ENCODE data around the gene FSTL4. TPM values are rescaled to one million over a fixed set of nuclear protein-coding genes. Genes with fewer than 3 reads are reported as not detected.

Gene FSTL4
- total and polyA plus RNA-seq, 8 donors = 0.11 to 2.9 (median 0.22) TPM

GRCh38 chr5:133232911-133233310 is 379.4 kb downstream of the FSTL4 start:
- ATAC-seq (no peak), DNase-seq (no peak)
- H3K4me3 ChIP-seq = no peak overlapping the region
- no peak overlapping the region for H3K27ac ChIP-seq
- no peaks in the 10 kb centered on the region for H3K36me3 ChIP-seq
- H3K9me3 ChIP-seq = no peaks in the 10 kb centered on the region
- TF ChIP-seq CTCF (IDR thresholded peaks at IDR 0.05) = no peak
- H3K4me1 ChIP-seq = peaks cover 0 to 4% of the 10 kb centered on the region in 2 donors
- H3K27me3 ChIP-seq = no peaks in the 10 kb centered on the region
- intact Hi-C loops (cut with DNase I) = no loop called here

DNA sequence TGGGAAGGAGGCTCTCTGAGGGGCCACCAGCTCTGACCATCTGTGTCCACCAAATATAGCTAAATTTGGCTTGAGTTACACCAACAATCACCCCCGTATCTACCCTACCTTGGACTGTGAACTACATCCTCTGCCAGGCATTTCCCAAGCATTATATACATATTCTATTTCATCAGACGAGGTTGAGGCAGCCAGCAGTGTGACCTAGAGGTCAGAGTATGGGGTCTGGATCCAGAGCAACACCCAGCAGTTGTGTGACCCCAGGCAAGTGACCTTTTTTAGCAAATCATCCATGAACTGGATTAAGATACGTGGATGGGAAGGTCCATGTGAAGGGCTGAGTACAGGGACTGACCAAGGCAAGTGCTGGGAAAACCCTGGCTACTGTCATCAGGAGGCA is 379.9 kb downstream of the FSTL4 start:
- no peaks in the 10 kb centered on the region for H3K36me3 ChIP-seq
- H3K4me3 ChIP-seq = no peak overlapping the region
- intact Hi-C loops (cut with DNase I) = no loop called here
- H3K27me3 ChIP-seq = no peaks in the 10 kb centered on the region
- no peak overlapping the region for H3K27ac ChIP-seq
- no peak for DNase-seq
- H3K4me1 ChIP-seq = peaks cover 0 to 4% of the 10 kb centered on the region in 2 donors
- no peak for TF ChIP-seq CTCF (IDR thresholded peaks at IDR 0.05)
- ATAC-seq = no peak
- no peaks in the 10 kb centered on the region for H3K9me3 ChIP-seq

GRCh38 chr5:133232011-133232410 is 380.3 kb downstream of the FSTL4 start:
- ATAC-seq (peak; percentile 55), DNase-seq (no peak)
- no peak for TF ChIP-seq CTCF (IDR thresholded peaks at IDR 0.05)
- Histone ChIP-seq H3K4me3 (no peak overlapping the region), H3K27ac (no peak overlapping the region), H3K9me3 (no peaks in the 10 kb centered on the region), H3K36me3 (no peaks in the 10 kb centered on the region), H3K27me3 (no peaks in the 10 kb centered on the region), H3K4me1 (peaks cover 0 to 4% of the 10 kb centered on the region in 2 donors)
- intact Hi-C loops (cut with DNase I) = no loop called here

DNA sequence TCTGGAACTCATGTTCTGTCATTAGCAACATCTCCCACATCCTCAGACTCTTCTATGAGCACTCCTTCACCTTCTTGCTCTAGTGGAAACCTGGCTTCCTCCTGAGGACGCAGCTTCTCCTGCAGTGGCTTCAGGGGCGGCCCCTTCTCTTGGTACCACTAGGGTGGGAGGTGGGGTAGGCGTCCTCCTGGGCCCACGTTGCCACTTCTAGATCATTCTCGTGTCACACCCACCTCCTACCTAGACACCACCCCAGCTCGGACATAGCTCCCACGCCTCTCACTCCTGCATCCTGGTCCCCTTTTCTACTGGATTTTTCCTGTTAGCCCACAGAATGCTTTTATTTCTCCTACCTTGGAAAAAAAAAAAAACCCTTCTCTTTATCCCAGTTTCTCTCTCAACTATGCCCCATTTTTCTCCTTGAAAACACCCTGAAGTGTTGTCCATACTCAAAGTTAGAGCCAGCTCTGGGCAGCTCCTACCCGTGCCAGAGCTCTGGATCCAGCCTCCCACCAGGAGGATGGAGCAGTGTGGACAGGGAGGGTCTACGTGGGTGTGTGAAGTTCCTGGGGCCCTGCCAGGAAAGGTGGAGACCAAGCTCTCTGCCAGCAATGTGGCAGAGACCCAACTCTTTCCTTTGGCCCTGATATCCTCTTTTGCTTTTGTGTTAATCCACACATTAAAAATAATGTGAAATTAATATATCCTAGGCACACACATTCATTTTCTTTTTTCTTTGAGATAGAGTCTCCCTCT is 381.3 kb downstream of the FSTL4 start:
- Histone ChIP-seq H3K4me3 (no peak overlapping the region), H3K27ac (no peak overlapping the region), H3K9me3 (no peaks in the 10 kb centered on the region), H3K4me1 (peaks cover 0 to 4% of the 10 kb centered on the region in 2 donors), H3K36me3 (no peaks in the 10 kb centered on the region), H3K27me3 (no peaks in the 10 kb centered on the region)
- DNase-seq (no peak), ATAC-seq (no peak)
- intact Hi-C loops (cut with DNase I) = no loop called here
- no peak for TF ChIP-seq CTCF (IDR thresholded peaks at IDR 0.05)

DNA sequence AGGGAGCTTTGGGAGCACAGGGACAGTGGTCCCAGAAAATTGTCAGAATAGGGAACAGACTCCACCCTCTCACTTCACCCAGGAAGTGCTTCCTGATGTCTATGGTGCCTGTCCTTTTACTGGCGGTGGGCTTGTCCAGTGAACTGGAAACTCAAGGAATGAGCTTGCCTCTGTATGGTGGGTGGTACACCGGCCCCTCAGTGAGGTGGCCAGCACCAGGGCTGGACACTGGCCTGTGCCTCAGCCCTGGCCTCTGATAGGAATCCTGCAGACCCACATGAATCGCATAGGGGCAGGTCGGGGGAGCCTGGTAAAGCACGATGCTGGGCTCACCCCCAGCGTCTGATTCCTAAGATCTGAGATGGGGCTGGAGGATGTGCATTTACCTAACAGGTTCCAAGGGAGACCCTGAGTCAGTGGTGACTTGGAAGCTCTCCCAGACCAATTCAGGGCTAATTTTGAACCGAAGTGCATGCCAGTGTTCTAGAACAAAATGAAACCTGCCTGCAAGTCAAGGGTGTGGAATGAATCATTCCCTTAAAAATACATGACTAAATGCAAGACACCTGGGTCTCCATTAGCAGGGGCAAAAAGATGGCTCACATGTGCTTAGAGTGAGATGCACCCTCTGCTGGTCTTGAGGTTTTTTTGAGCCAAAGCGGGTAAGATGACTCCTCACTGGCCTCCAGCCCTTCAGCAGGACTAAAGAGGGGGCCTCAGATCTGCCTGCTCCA is 382.2 kb downstream of the FSTL4 start:
- Histone ChIP-seq H3K9me3 (no peaks in the 10 kb centered on the region), H3K4me1 (peaks cover 0 to 4% of the 10 kb centered on the region in 2 donors), H3K4me3 (no peak overlapping the region), H3K36me3 (no peaks in the 10 kb centered on the region), H3K27me3 (no peaks in the 10 kb centered on the region), H3K27ac (no peak overlapping the region)
- ATAC-seq (peak; percentile 24), DNase-seq (no peak)
- no peak for TF ChIP-seq CTCF (IDR thresholded peaks at IDR 0.05)
- intact Hi-C loops (cut with DNase I) = no loop called here
